Gastrocnemius medialis (tissue), 4 donors: Measurements from ENCODE around the gene ASTN1.

Source experiments
- CTCF ChIP-seq, 5 experiments: fragments of 450-650 bp in 3 of 5; fragments of 200-600 bp in 2 of 5; sonication (generic) in 2 of 5; IDR thresholded peaks in 4 of 5; conservative IDR thresholded peaks in 1 of 5; 1 replicate in 4 of 5; 2 replicates in 1 of 5; pipeline ENCODE4 v1.5.1; 2016 to 2019; ENCODE audit warnings: antibody characterized with exemption in 5 of 5, mild to moderate bottlenecking in 3 of 5, moderate library complexity in 3 of 5
- POLR2A ChIP-seq, 2 donors: fragments of 450-650 bp; IDR thresholded peaks; one replicate each; pipeline ENCODE4 v1.6.1; 2017; ENCODE audit warnings: antibody characterized with exemption in 2 of 2, mild to moderate bottlenecking in 2 of 2, moderate library complexity in 2 of 2

- TF ChIP-seq CTCF (IDR thresholded peaks at IDR 0.05 in 4 of 5, conservative IDR thresholded peaks at IDR 0.05 in 1 of 5) (no peak), POLR2A (IDR thresholded peaks at IDR 0.05) (no peak)
These were observed 132.1 kb downstream of the ASTN1 start for GRCh38 chr1:177032434-177032833.
